HG02870 (cell line): ENCODE results near the gene LRMDA.
"Not testable (repeated sequence)": the region's sequence is repeated elsewhere in the genome, so short reads cannot be mapped to it uniquely, and the experiment has no call there.

ENCODE experiments used
- ATAC-seq: cut with Tn5 transposase; IDR thresholded peaks from one replicate; pipeline ENCODE4 v1.9.1; 2021; ENCODE audit warnings: mild to moderate bottlenecking, moderate library complexity; ENCODE audit not compliant: unreplicated experiment

LRMDA gene

DNA sequence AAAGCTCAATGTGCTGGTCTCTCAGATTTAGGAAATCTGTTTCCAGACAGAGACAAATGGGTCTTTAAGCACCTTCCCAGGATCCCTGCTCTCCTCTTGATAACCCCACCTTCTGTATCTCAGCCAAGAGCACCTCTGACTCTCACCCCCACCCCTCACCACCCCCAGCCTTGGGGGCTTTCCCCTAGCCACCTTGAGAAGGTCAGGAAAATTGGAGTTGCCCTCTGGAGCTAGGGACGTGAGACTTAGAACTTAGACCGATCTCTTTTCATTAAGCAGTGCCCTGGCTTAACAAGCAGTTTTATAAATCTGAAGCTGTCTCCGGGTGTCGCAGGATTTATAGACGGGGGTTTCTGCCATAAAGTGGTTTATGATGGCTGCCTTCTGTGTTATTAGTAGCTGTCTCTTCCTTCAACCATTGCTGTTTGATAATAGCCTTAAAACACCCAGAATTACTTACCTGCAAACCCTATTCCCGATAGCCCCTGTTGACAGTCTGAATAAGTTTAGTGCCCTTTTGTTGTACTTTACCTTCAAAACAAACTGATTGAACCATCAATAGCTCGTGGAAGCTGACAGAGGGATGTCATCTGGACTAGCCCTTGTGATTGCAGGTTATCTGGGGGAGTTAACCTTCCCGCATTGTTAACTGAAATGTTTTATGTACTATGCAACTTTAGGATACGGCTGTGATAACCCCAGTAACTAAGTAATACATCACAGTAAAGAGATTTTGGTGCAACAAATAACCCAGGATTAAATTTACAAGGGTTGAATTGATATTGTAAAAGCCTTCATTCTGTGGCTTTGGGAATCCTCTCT lies 621.5 kb downstream of the LRMDA start:
- ATAC-seq, result no peak

GRCh38 chr10:76055466-76055865 lies 624.0 kb downstream of the LRMDA start:
- no peak for ATAC-seq

DNA sequence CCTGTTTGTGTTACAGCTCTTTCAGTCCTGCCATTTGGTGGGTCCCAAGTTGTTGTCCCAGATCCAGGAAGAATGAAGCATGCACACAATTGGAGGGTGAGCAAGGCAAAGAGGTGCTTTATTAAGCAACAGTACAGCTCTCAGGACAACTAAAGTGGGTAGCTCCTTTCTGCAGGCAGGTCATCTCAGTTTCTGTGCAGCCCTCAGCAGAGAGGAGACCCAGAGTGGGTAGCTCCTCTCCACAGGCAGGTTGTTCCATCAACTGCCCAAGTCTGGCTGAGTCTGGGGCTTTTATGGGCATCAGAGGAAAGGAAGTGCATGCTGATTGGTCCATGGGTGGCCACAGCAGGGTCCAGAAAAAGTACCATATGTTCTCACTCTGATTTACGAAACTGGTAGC lies 624.5 kb downstream of the LRMDA start:
- ATAC-seq, result no peak

DNA sequence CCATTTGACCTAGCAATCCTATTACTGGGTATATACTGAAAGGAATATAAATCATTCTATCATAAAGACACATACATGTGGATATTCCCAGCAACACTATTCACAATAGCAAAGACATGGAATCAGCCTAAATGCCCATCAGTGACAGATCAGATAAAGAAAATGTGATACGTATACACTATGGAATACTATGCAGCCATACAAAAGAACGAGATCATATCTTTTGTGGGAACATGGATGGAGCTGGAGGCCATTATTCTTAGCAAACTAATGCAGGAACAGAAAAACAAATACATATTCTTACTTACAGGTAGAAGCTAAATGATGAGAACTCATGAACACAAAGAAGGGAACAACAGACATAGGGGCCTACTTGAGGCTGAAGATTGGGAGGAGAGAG lies 629.6 kb downstream of the LRMDA start:
- ATAC-seq, result not testable (repeated sequence)

- no peak for ATAC-seq
Measured at GRCh38 chr10:76066457-76066856, 635.0 kb downstream of the LRMDA start.

- ATAC-seq, result no peak
Measured at GRCh38 chr10:76067447-76067846, 636.0 kb downstream of the LRMDA start.

GRCh38 chr10:76068856-76069255 lies 637.4 kb downstream of the LRMDA start:
- no peak for ATAC-seq

DNA sequence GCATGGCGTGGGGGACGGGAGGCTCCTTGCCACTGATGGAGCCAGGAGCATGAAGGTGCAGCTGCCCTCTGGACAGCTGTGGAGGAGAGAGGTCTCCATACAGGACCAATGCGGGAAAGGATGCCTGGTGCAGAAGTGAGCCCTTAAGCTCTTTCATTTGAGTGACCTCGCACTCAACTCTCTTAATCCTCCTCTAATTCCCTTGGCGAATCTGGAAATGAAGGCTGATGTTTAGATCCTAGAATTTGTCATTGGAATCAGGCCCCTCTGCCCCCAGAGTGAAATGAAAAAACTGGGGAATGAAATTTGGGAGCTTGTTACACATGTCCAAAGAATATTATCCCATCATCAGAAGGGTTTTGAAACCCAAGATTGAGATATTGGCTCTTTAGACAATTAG lies 639.5 kb downstream of the LRMDA start:
- no peak for ATAC-seq

DNA sequence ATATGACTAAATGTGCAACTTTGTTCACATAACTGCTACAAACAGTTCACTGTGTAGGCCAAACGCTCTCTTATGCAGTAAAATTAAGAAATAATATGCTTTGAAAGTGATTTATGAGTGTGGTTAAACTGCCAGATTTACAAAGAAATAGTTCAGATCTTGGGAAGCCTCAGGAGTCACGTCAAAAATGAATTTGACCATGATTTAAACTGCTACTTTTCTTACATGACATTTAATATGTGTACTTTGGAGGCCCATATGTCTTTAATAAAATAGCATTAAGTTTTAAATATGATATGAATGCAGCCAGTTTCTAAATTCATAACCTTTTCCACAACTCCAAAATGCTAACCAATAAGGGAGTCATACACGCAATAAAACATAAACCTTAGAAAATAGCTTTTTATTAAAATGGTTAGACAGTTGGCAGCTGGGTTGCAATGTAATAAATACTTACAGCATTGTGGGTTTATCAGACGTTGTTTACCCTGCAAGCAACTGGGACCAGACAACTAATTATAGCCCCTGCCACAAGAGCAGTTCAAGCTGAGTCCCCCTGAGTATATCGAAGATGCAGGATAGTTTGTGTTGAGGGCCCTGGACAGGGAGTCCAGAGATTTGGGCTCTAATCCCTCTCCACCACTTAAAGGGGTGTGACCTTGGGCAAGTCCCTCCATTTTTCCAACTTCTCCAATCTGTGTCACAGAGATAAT lies 640.4 kb downstream of the LRMDA start:
- no peak for ATAC-seq

DNA sequence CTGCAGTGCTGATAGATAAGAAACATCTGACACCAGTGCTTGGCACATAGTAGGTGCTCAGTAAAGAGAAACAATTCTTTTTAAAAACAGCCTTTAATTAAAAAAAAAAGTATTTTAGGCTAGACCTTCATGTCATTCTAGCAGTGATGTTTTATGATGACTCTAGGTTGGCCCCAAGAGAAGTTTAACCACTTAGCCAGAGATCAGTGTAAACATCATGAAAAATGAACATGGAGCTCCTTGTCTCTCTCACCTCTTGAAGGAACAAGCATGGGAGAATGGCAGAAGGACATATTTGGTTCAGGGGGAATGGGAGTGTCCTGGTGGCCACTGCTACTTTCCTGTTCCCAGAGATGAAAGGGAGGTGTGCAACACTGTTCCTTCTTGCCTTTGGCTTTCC lies 641.0 kb downstream of the LRMDA start:
- ATAC-seq, result no peak

DNA sequence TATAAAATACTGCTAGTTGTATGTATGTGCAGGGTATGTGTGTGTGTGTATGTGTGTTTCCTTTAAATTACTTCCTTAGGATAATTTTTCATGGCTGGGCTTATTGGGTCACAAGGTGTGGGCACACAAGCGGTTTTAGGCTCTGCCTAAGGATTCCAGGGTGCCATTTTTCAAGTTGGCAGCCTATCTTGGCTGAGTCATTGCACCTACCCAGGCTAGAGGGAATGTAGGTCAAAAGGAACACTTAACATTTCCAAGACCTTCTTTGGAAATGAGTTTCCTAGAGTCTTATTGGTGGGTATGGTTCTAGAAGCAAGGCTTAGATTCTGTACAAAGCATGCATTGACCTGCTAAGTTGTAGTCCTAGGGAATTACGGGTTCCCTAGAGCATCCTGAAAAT lies 642.1 kb downstream of the LRMDA start:
- ATAC-seq, result no peak

DNA sequence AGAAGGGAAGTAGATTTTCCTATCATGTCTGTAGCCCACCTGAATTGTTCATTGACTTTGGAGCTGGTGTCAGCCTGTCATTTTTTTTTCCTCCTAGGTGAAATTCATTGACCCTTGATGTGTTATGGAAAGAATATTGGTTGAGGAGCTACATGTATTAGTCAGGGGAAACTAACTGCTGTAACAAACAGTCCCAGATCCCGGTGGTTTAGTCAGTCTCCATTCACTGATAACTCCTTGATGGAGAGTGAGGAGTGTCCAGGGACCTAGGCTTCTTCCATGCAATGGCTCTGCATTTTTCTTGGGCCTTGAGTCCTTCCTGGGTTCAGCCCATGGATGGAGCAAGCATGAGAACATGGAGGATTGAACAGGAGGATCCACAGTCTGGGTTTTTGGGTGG lies 643.2 kb downstream of the LRMDA start:
- no peak for ATAC-seq

DNA sequence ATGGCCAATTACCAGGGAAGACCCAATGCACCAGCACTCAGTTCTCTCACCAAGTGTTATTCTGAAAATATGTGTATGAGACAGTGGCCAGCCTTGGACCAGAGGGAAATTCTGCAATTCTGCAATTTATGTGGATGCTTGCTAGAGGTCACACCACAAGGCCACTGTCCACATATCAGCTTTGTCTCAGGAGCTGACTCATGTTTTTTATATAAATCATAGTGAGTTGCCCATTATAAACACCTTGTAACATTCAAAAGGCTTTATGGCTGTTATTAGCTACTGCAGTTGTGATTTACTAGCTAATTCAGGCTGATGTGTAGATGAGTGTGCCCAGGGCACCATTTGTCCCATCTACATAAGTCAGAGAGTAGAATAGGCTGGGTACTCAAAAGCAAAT lies 649.0 kb downstream of the LRMDA start:
- ATAC-seq, result no peak

DNA sequence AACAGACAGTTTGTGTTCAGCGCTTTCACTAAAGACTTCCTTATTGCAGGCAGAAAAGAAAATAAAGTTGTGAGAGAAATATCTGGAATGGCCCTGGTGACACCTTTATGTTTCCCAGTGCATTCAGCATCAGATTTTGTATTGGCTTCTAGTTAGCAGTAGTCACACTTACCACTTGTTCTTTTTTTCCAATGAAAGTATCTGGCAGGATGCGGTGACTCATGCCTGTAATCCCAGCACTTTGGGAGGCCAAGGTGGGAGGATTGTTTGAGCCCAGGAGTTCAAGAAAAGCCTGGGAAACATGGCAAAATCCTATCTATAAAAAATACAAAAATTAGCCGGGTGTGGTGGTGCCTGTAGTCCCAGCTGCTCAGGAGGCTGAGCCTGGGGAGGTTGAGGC lies 649.6 kb downstream of the LRMDA start:
- ATAC-seq, result no peak

- no peak for ATAC-seq
Measured at GRCh38 chr10:76082232-76082631, 650.8 kb downstream of the LRMDA start.

DNA sequence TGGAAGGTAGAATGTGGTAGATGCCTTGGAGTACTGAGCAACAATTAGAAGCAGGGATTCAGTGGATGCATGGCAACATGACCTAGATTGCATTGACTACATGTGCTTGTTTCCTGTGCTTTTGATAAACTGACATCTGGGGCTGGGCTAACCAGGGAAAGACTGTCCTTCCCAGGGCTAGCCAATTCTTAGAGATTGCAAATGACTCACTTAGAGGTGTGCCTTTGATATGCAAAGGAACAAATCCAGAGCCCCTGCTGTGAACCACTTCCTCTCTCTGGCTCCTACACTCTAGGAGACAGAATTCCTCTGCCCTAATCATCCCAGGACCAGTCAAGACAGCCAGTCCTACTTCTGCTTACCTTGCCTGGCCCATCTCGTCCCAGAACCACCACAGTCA lies 651.5 kb downstream of the LRMDA start:
- no peak for ATAC-seq

- ATAC-seq, result no peak
Measured at GRCh38 chr10:76085002-76085816, 653.8 kb downstream of the LRMDA start.

GRCh38 chr10:76085817-76086167 lies 654.4 kb downstream of the LRMDA start:
- no peak for ATAC-seq

DNA sequence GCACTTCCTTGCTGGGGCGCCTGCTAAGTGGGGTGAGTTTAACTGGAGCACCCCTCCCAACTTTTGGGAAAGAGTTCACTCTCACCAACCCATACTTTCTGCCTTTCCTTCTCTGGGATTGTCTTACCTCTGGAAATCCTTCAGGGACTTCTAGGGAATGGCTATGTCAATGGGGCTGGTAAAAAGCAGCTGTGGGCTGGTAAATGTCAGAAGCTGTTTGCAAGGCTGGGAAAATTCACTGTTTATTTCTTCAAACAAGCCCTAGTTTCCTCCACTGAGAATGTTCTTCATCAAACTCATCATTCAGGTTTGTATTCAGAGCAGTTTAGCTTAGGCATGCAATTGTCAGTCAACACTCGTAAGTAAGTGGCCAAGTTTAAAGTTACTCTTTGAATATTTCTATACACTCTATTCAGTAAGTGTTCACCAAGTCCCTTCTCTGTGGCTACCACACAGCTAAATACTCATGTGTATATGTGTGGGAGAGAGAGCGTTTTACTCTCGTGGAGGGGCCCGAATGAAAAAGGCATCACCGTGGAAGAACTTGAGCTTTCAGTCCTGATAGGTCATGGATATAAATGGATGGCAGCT lies 654.8 kb downstream of the LRMDA start:
- ATAC-seq, result no peak

GRCh38 chr10:76086761-76087639 lies 655.6 kb downstream of the LRMDA start:
- ATAC-seq, result peak; percentile 55
